Thoracic aorta (tissue), 2 donors: Measurements from ENCODE around the gene SORCS1. TPM values are rescaled to one million over a fixed set of nuclear protein-coding genes. Genes with fewer than 3 reads are reported as not detected.

Experiments
- ATAC-seq: fragments of 150-250 bp; one replicate; pipeline ENCODE4 v1.8.0; 2017; ENCODE audit warnings: low read depth; ENCODE audit not compliant: insufficient number of reproducible peaks, low FRiP score
- DNase-seq: peaks from one replicate; pipeline ENCODE4 v3.0.0-alpha.2; 2020; ENCODE audit warnings: low spot score
- H3K27ac ChIP-seq, 2 donors: fragments of 200-600 bp; sonication (generic); 1 replicate in 1 of 2; 2 replicates in 1 of 2; pipeline ENCODE4 v1.5.1; 2016; ENCODE audit warnings: mild to moderate bottlenecking in 2 of 2, moderate library complexity in 2 of 2
- H3K27me3 ChIP-seq: fragments of 200-600 bp; sonication (generic); replicated peaks from 2 replicates; pipeline ENCODE4 v1.6.0; 2016; ENCODE audit warnings: mild to moderate bottlenecking; ENCODE audit not compliant: insufficient read depth
- H3K36me3 ChIP-seq: fragments of 200-600 bp; sonication (generic); one replicate; pipeline ENCODE4 v1.5.1; 2016
- H3K4me1 ChIP-seq, 2 donors: fragments of 200-600 bp; sonication (generic); 1 replicate in 1 of 2; 2 replicates in 1 of 2; pipeline versions ENCODE4 v1.5.1 to v1.6.0; 2016; ENCODE audit warnings: low read depth in 2 of 2, mild to moderate bottlenecking in 1 of 2; ENCODE audit not compliant: control insufficient read depth in 1 of 2
- H3K4me3 ChIP-seq: fragments of 200-600 bp; sonication (generic); 2 replicates; pipeline ENCODE4 v1.5.1; 2016; ENCODE audit warnings: mild to moderate bottlenecking
- H3K9me3 ChIP-seq: fragments of 200-600 bp; sonication (generic); 2 replicates; pipeline ENCODE4 v1.5.1; 2016
- CTCF ChIP-seq: fragments of 200-600 bp; sonication (generic); IDR thresholded peaks from one replicate; pipeline ENCODE4 v1.5.1; 2019; ENCODE audit warnings: antibody characterized with exemption
- total RNA-seq, 2 donors: library from RNA; depleted of rRNA; stranded (reverse); fragments of >200 nt; gene quantifications; one replicate each; pipeline versions ENCODE4 v1.1.0 to v1.2.3, GENCODE V29; 2016

SORCS1 gene
- total RNA-seq, 2 donors from 2014 or later: 0.27 to 1.1 TPM

- Histone ChIP-seq H3K36me3 (no peaks in the 10 kb centered on the region), H3K9me3 (no peaks in the 10 kb centered on the region), H3K27ac (no peak overlapping the region), H3K4me1 (no peaks in the 10 kb centered on the region), H3K4me3 (no peak overlapping the region), H3K27me3 (no peaks in the 10 kb centered on the region)
- DNase-seq (no peak), ATAC-seq (no peak)
- no peak for TF ChIP-seq CTCF
These were observed 484.4 kb downstream of the SORCS1 start for GRCh38 chr10:106680061-106680460.

- no peak for ATAC-seq
- Histone ChIP-seq H3K27ac (no peak overlapping the region), H3K4me1 (no peaks in the 10 kb centered on the region)
These were observed 485.2 kb downstream of the SORCS1 start for GRCh38 chr10:106679314-106679713.

GRCh38 chr10:106672517-106673175 lies 491.9 kb downstream of the SORCS1 start:
- H3K4me3 ChIP-seq: no peak overlapping the region
- no peaks in the 10 kb centered on the region for H3K4me1 ChIP-seq
- H3K27ac ChIP-seq: no peak overlapping the region
- no peaks in the 10 kb centered on the region for H3K9me3 ChIP-seq
- TF ChIP-seq CTCF: no peak
- ATAC-seq: no peak
- H3K27me3 ChIP-seq: no peaks in the 10 kb centered on the region
- DNase-seq: no peak
- H3K36me3 ChIP-seq: no peaks in the 10 kb centered on the region

More at GRCh38 chr10:106679314-106679713, 485.2 kb downstream of the SORCS1 start:
- Histone ChIP-seq H3K36me3 (no peaks in the 10 kb centered on the region), H3K27me3 (no peaks in the 10 kb centered on the region), H3K4me3 (no peak overlapping the region), H3K9me3 (no peaks in the 10 kb centered on the region)
- no peak for TF ChIP-seq CTCF
- no peak for DNase-seq

- no peak for ATAC-seq
- Histone ChIP-seq H3K4me3 (no peak overlapping the region), H3K4me1 (no peaks in the 10 kb centered on the region), H3K27ac (no peak overlapping the region), H3K9me3 (no peaks in the 10 kb centered on the region), H3K27me3 (no peaks in the 10 kb centered on the region), H3K36me3 (no peaks in the 10 kb centered on the region)
- DNase-seq: no peak
- TF ChIP-seq CTCF: no peak
These were observed 502.8 kb downstream of the SORCS1 start for GRCh38 chr10:106661767-106662140.

GRCh38 chr10:106661133-106661766 lies 503.3 kb downstream of the SORCS1 start:
- no peaks in the 10 kb centered on the region for H3K9me3 ChIP-seq
- H3K27me3 ChIP-seq: no peaks in the 10 kb centered on the region
- no peaks in the 10 kb centered on the region for H3K4me1 ChIP-seq
- no peaks in the 10 kb centered on the region for H3K36me3 ChIP-seq
- no peak for ATAC-seq
- no peak overlapping the region for H3K4me3 ChIP-seq
- no peak for TF ChIP-seq CTCF
- H3K27ac ChIP-seq: no peak overlapping the region
- no peak for DNase-seq
